Measurements from ENCODE around the gene CEP295NL.
"Not testable (repeated sequence)": the region's sequence is repeated elsewhere in the genome, so short reads cannot be mapped to it uniquely, and the experiment has no call there.

The CEP295NL gene

DNA sequence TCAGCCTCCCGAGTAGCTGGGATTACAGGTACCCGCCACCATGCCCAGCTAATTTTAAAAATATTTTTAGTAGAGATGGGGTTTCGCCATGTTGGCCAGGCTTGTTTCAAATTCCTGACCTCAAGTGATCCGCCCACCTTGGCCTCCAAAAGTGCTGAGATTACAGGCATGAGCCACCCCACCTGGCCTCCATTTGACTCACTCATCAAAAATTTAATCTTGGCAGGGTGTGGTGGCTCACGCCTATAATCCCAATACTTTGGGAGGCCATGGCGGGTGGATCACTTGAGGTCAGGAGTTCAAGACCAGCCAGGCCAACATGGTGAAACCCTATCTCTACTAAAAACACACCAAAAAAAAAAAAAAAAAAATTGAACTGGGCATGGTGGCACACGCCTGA, 8.5 kb upstream of the CEP295NL start:
- not testable (repeated sequence) for DNase-seq (ENCODE audit: low read depth); H3K4me3 ChIP-seq (ENCODE audit: low read depth, low read length)

DNA sequence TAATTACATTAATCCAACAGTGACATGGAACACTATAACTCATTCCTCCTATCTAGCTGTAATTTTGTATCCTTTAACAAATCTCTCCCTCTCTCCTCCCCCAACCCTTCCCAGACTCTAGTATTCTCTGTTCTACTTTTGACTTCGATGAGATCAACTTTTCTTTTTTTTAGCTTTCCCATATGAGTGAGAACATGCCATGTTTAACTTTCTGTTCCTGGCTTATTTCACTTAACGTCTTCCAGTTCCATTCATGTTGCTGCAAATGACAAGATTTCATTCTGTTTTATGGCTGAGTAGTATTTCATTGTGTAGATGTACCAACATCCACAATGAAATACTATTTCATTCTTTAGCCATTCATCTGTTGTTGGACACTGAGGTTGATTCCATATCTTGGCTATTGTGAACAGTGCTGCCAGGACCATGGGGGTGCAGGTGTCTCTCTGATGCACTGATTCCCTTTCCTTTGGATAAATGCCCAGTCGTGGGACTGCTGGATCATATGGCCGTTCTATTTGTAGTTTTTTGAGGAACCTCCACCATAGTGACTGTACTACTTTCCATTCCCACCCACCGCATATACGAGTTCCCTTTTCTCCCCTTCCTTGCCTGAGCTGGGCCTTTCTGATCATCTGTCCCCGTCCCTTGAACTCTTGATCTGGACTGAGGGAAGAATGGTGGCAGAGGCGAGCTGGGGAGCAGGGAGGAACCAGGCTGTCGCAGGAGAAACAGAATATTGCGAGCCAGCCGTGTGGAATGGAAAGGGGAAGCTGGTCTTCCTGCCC, 7.7 kb upstream of the CEP295NL start:
- H3K4me3 ChIP-seq (ENCODE audit: low read depth, low read length), result no peak overlapping the region
- DNase-seq (ENCODE audit: low read depth), result no peak

DNA sequence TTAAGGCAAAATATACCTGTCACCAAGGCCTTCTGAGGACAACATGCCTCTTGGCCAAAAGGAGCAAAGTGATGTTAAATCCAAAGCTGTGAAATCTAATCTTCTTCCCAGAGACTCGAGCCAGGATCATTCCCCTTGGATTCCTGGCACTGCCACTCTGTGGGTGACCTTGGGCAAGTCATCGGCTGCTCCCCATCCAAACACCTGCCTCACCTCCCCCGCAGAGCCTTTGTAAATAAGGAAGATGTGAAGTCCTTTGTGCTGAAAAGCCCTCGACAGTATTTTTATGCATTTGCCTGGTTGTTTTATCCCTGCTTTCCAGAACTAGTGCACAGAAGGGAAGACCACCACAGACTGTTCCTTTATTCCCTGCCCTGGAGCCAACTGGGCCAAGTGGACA, 5.4 kb upstream of the CEP295NL start:
- no peak for DNase-seq (ENCODE audit: low read depth)
- no peak overlapping the region for H3K4me3 ChIP-seq (ENCODE audit: low read depth, low read length)

DNA sequence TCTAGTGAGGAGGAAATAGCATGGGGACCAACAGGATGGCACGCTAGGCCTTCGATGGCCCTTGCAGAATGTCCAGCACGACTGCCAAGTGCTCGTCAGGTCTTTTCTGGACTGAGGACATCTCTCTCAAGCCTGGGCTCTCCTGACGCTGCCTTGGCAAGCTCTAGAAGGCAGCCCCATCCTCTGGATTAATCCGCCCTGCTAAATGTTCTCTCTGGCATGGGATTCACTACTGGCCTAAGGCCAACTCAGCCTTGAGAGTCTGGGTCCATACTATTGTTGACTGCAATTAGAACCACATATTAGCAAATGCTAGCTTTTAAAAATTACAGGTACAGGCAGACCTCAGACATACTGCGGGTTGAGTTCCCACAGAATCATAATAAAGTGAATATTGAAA, 2.5 kb upstream of the CEP295NL start:
- no peak overlapping the region for H3K4me3 ChIP-seq (ENCODE audit: low read depth, low read length)
- DNase-seq (ENCODE audit: low read depth), result no peak

DNA sequence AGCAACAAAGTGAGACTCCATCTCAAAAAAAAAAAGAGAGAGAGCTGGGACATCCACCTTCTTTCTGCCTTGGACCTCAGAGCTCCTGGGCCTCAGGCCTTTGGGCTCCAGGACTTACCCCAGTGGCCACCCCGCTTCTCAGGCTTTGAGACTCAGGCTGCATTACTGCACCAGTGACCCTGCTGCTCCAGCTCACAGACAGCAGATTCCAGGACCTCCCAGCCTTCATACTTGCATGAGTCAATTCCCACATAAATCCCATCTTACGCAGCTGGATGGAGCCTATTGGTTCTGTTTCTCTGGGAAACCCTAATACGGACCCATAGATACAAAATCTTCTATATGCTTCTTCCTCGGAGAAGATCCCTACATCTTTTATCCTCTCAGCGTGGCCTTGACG, 2.1 kb upstream of the CEP295NL start:
- no peak overlapping the region for H3K4me3 ChIP-seq (ENCODE audit: low read depth, low read length)
- DNase-seq (ENCODE audit: low read depth), result no peak

DNA sequence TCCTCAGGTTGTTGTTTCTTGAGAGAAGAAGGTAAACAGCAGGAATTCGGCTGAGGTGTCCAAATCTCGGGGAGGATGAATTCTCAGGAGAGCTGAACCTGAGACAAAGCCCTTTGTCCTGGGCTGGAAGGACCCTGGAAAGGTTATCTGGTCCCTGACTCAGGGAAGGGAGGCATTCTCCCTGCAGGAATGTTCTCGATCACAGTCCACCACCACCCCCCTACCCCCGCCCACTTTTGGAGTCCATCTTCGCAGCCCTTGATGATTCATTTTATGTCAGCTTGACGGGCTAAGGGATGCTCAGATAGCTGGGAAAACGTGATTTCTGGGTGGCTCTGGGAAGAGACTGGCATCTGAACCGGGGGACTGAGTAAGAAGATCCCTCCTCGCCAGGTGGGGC, 1.4 kb upstream of the CEP295NL start:
- H3K4me3 ChIP-seq (ENCODE audit: low read depth, low read length), result no peak overlapping the region
- no peak for DNase-seq (ENCODE audit: low read depth)

DNA sequence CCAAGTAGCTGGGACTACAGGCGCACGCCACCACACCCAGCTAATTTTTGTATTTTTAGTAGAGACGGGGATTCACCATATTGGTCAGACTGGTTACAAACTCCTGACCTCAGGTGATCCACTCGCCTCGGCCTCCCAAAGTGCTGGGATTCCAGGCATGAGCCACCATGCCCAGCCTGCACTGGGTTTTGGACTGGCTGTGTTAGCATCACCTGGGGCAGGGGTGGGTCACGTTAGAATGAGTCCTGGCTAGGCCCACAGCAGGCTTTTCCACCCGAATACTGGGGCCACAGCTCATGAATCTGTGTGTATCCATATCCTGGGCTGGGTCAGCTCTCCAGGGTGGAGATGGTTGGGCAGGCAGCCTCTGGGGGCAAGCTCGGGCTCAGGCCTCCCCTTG, 770 bp downstream of the CEP295NL start:
- DNase-seq (ENCODE audit: low read depth); H3K4me3 ChIP-seq (ENCODE audit: low read depth, low read length): not testable (repeated sequence)

DNA sequence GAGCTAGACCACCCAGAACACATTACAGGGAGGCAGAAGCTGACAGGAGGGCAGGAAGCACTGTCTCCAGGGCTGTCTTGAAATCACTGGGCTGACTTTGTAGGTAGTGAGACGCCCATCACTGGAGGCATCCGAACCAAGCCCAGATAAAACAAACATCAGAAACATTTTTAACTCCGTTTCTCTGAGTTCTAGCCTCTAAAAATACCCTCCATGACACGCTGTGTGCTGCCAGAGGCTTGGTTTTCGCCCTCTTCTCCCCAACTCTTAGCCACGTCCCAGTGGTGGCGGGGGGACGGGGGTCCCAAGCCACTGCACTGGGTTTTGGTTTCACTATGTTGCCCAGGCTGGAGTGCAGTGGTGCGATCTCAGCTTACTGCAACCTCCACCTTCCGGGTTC, 1.2 kb downstream of the CEP295NL start:
- H3K4me3 ChIP-seq (ENCODE audit: low read depth, low read length), result no peak overlapping the region
- no peak for DNase-seq (ENCODE audit: low read depth)

DNA sequence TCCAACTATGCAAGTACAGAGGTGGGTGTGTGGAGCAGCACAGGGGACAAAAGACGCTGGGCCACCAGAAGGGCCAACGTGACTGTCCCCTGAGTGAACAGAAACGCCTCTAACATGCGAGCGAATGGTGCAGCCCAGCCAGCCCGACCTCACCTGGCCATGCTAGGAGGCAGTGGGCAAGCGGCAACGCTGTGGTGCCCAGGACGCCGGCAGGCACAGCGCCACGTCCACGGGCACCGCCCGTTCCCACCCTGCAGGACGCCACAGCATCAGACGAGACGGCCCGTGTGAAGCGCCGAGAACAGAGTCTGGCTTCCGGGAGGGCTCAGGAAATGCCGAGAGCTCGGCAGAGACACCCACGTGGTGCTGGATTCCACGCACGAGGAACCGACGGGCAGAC, 2.2 kb downstream of the CEP295NL start:
- DNase-seq (ENCODE audit: low read depth), result no peak
- no peak overlapping the region for H3K4me3 ChIP-seq (ENCODE audit: low read depth, low read length)

DNA sequence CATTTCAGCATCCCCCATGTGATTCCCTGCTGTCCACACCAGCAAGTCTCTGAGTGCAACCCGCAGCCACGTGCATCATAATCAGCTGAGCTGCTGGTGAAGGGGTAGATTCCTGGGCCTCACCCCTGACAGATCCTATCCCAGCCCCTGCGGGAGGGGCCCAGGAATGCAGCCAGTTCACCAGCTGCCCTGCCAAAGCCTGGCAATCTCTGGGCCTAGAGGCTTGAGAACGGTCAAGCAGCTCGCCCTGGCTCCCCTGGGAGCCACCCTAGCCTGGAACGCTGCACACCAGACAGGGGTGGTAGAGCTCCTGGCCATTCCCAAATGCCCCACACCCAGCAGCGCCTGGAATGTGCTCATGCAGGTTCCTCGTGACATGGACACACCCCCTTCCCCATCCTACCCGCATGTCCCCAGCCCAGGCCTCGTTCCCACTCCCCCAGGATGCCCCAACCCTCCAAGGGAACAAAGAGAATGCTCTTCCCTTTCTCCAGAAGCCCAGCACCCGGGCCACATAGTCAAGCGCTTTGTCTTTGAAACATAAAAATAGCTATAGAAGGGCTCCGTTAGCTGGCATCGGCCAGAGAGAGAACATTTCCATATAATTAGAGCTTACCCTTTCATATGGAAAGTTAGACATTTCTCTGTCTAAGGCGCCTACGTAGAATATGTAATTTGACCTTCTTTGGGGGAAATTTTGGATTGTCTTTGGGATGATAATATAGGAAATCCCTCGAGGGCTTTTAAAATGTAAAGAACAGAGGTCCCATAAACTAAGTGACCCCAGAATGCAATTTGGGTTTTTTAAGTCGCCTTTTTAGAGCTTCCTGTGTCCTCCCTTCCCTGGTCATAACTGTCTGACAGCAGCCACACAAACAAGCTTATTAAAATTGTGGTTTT, 3.4 kb downstream of the CEP295NL start:
- no peak for DNase-seq (ENCODE audit: low read depth)
- H3K4me3 ChIP-seq (ENCODE audit: low read depth, low read length), result no peak overlapping the region

DNA sequence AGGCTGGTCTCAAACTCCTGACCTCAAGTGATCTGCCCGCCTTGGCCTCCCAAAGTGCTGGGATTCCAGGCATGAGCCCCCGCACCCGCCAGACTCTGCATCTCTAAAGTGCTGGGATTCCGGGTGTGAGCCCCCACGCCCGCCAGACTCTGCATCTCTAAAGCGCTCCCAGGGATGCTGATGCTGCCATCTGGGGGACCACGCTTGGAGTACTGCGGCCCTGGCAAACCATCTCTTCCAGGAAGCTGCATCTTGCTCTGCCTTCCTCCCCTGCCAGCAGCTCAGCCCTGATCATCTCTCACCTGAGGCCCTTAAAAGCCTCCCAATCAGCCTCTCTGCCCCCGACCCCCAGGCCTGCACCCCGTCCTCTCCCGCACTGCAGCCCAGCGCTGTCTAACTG, 4.1 kb downstream of the CEP295NL start:
- no peak for DNase-seq (ENCODE audit: low read depth)
- no peak overlapping the region for H3K4me3 ChIP-seq (ENCODE audit: low read depth, low read length)

DNA sequence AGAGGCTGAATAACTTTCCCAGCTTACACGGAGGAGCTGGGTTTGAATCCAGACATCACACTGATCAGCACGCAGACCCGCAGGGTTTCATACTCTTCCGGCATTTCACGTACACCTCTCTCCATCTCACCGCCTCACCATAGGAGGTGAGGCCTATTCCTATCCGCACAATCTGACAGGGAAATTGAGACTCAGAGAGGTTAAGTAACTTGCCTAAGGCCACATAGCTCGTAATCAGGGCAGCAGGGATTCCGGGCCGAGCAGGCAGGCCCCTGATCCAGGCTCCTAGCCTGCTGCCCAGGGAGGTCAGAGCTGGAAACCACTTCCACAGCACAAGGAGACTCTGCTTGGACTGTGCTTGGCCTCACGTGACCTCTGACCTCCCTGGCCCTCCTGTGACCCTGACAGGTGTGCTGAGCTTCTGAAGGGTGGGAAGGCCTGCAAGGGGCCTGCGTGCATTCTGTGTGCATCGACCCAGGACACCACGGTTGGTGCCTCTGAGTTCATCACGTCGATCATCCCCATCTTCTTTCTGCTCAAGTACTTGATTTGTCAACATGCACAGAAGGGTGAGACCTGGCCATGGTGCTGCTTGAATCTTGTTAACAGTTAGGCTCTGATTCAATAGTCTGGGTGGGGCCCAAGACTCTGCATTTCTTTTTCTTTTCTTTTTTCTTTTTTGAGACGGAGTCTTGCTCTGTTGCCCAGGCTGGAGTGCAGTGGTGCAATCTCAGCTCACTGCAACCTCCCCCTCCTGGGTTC, 4.7 kb downstream of the CEP295NL start:
- H3K4me3 ChIP-seq (ENCODE audit: low read depth, low read length), result no peak overlapping the region
- DNase-seq (ENCODE audit: low read depth), result no peak

DNA sequence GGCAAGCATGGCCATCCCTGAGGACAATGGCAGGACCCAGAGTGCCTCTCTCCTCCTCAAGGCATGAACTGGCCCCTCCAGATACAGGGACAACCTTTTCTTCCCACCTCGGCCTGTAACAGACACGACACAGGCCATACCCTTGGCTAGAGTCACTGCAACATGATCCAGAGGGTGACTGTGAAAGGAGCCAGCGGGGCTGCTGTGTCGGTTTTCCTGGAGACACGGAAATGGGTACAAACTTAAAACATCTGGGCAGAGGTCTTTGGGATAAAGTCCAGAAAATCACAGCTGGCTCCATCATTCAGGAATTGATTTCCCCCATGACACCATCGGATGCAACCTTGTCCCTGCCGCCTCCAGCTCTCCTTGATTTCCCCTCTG, 5.3 kb downstream of the CEP295NL start:
- DNase-seq (ENCODE audit: low read depth), result no peak
- no peak overlapping the region for H3K4me3 ChIP-seq (ENCODE audit: low read depth, low read length)

DNA sequence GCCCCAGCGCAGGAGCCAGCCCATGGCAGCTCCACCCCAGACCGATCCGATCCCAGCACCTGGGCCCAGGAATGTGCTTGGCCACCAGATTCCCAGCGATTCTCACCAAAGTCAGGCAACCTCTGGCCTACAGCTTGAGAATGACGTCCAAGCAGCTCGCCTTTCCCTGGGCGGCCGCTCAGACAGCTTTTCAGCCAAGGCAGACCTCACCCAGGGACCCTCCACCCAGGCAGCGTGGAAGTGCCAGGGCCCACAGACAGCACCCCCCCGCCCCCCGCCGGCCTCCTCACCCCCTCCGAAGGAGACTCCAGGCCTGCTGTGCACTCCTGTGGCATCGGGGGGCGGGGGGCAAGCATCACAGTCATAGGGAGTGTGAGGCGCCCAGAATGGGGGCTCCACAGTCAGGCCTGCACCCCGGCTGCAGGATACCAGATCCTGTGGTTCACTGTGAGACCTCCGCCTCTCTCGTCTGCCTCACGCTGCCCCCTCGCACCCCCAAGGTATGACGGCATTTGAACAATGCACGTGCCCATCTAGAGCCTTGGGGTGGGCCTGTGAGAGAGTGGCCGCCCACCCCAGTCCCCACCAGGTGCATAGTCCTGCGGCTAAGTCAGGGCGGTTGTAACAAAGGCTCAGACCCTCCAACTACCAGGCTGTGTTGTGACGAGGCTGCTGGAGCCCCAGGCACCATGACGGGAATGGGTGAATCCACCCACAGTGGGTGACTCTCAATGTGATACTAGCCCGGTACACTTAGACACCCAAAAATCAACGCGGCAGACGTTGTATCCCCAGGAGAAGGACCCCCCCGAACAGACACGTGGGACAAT, 6.0 kb downstream of the CEP295NL start:
- H3K4me3 ChIP-seq (ENCODE audit: low read depth, low read length), result no peak overlapping the region
- DNase-seq (ENCODE audit: low read depth), result no peak

DNA sequence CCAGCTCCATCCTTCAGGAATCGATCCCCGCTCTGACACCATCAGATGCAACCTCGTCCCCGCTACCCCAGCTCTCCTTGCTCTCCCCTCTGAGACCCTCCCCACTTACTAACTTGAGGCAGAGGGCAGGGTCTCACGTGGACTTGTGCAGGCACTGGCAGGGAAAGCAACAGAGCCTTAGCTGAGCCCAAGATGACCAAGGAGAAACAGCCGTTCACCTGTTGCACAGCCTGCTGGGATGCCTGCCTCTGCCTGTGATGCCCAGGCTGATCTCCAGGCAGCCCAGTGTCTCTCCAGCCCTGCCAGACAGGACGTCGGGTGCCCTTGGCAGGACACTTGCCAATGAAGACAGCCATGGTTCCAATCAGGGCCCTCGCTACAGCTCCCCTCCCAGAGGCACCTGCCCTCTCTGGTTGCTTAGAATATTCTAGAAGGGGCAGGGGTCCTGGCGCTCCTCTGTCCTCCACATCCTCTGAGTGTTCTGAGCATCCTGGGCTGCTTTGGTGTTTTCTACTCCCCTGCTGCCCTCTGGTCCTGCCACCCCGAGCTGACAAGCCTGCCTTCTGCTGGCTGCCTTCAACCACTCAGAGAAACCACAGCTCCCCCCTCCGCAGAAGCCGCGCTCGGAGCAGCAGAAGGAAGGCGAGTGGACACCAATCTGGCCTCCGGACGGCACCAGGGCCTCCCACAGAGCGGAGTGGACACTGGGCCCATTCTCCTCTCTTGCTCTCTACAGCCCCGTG, 6.7 kb downstream of the CEP295NL start:
- H3K4me3 ChIP-seq (ENCODE audit: low read depth, low read length), result no peak overlapping the region
- DNase-seq (ENCODE audit: low read depth), result no peak

DNA sequence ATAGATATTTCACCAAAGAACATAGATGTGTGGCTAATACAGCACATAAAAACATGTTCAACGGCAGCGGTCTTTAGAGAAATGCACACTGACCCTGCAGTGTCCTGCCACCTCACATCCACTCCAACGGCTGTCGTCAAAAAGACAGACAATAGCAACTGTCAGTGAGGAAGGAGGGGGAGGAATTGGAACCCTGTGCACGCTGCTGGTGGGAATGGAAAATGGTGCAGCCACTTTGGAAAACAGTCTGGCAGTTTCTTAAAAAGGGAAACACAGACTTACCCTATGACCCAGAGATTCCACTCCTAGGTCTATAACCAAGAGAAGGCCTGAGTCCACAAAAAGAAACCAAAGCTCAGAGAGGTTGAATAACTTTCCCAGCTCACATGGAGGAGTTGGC, 7.7 kb downstream of the CEP295NL start:
- no peak overlapping the region for H3K4me3 ChIP-seq (ENCODE audit: low read depth, low read length)
- no peak for DNase-seq (ENCODE audit: low read depth)

DNA sequence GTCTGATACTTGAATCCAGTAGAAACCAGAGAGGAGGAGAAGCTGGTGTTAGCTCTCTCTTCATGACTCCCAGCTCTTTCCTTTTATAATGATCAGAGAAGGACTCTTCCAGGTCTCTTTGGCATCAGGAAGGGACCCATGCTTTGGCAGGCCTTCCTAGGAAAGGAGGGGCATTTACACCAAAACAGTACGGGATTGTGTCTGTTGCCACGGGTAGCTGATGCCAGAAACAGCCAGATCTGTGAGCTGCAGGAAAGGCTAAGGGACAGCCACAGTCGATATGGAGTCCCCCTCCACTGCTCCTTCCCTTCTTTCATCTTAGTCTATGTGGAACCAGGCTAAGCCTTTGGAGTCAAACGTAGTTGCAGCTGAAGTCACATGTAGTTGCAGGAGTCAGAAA, 9.3 kb downstream of the CEP295NL start:
- no peak overlapping the region for H3K4me3 ChIP-seq (ENCODE audit: low read depth, low read length)
- no peak for DNase-seq (ENCODE audit: low read depth)

DNA sequence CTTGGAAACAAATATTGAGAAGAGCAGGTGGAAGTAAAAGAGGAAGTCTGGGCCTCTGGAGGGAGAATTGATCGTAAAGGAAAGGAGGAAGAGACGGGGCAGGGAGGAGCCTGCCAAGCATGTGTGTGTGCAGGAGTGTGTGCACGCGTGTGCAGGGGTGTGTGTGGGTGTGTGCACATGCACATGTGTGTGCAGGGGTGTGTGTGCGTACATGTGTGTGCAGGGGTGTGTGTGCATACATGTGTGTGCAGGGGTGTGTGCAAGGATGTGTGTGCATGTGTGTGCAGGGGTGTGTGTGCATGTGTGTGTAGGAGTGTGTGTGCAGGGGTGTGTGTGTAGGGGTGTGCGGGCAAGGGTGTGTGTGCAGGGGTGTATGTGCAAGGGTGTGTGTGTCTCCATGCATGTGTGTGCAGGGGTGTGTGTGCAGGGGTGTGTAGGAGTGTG, 10.0 kb downstream of the CEP295NL start:
- H3K4me3 ChIP-seq (ENCODE audit: low read depth, low read length), result no peak overlapping the region
- no peak for DNase-seq (ENCODE audit: low read depth)

DNA sequence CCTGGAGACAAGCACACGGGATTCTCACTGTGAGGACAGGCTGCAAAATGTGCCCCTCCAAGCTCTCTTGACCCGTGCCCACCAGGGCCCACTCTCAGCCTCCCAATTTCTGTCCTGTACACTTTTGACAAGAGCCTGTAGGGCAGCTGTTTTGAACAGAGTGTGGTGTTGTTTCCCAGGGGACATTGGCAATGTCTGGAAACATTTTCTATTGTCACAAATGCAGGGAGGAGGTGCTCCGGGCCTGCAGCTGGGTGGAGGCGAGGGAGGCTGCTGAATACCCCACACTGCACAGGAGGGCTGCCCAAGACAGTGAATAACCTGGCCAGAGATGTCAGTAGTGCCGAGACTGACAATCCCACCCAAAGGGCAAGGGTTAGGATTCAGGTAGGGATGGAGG, 10.5 kb downstream of the CEP295NL start:
- H3K4me3 ChIP-seq (ENCODE audit: low read depth, low read length), result no peak overlapping the region
- no peak for DNase-seq (ENCODE audit: low read depth)
